Cardiac muscle cell (in vitro differentiated cells and primary cell): ENCODE measurements around the gene CUTC. TPM values are rescaled to one million over a fixed set of nuclear protein-coding genes. Genes with fewer than 3 reads are reported as not detected.

Source experiments
- DNase-seq, 2 donors: peaks; one replicate each; pipeline versions ENCODE4 v3.0.0 to v3.0.0-alpha.2; 2010 to 2017; ENCODE audit warnings: low read depth in 1 of 2, low spot score in 1 of 2
- H3K27ac ChIP-seq: fragments of 200-600 bp; sonication (generic); 2 replicates; pipeline ENCODE4 v1.5.1; 2016
- H3K27me3 ChIP-seq: fragments of 200-600 bp; sonication (generic); 2 replicates; pipeline ENCODE4 v1.6.0; 2016; ENCODE audit warnings: control low read depth
- H3K36me3 ChIP-seq: fragments of 200-600 bp; sonication (generic); 2 replicates; pipeline ENCODE4 v1.5.1; 2016; ENCODE audit warnings: control low read depth
- H3K4me1 ChIP-seq: fragments of 200-600 bp; sonication (generic); 2 replicates; pipeline ENCODE4 v1.8.1; 2017; ENCODE audit warnings: low read depth, mild to moderate bottlenecking, mixed run types
- H3K4me3 ChIP-seq: fragments of 200-600 bp; sonication (generic); 2 replicates; pipeline ENCODE4 v1.5.1; 2016; ENCODE audit warnings: mild to moderate bottlenecking
- H3K9me3 ChIP-seq: fragments of 200-600 bp; sonication (generic); 2 replicates; pipeline ENCODE4 v1.5.1; 2017; ENCODE audit warnings: low read depth, mild to moderate bottlenecking, control low read depth
- polyA plus RNA-seq: library from polyadenylated mRNA; unstranded; fragments of >200 nt; fragmentation: Nextera tagmentation; extraction: Ambion mirVana; gene quantifications from 2 replicates; pipeline ENCODE4 v1.2.1, GENCODE V29; 2016
- total RNA-seq: library from RNA; depleted of rRNA; stranded (reverse); fragments of >200 nt; gene quantifications from 2 replicates; pipeline ENCODE4 v1.2.3, GENCODE V29; 2016
- TF ChIP-seq, protein P1 (sequence below): IDR thresholded peaks from 2 replicates; pipeline ENCODE4 v1.5.1; 2012; ENCODE audit warnings: low read depth, mild to moderate bottlenecking, low read length

The CUTC gene
- total and polyA plus RNA-seq, 2 experiments from 2014 or later, result 33.7 to 52.0 TPM

DNA sequence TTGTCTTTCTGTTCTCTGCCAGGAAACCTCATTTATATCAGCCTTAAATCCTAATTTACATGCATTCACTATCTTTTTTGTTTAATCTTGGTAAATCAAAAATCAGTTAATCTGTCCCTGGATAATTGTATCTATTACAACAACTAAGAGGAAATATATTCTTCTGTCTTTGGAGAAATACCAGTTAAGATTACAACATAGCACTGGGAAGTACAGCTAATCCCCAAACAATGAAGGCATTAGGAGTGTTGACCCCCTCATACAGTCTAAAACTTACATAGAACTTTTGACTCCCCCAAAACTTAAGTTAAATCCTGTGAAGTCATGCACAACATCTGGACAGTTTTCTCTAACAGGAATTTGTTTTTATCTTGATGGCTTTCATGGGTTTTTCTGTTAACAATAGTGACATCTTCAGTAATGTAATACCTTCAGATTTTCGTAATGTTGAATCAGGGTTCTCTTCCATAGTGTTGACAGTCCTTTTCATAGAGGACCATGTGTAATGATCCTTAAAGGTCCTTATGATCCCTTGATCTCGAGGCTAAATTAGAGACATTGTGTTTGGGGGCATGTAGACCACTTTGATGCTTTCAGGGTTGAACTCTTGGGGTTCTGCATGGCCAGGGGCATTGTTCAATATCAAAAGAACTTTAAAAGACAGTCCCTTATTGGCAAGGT is 26.3 kb downstream of the CUTC start:
- TF ChIP-seq, protein P1, sequence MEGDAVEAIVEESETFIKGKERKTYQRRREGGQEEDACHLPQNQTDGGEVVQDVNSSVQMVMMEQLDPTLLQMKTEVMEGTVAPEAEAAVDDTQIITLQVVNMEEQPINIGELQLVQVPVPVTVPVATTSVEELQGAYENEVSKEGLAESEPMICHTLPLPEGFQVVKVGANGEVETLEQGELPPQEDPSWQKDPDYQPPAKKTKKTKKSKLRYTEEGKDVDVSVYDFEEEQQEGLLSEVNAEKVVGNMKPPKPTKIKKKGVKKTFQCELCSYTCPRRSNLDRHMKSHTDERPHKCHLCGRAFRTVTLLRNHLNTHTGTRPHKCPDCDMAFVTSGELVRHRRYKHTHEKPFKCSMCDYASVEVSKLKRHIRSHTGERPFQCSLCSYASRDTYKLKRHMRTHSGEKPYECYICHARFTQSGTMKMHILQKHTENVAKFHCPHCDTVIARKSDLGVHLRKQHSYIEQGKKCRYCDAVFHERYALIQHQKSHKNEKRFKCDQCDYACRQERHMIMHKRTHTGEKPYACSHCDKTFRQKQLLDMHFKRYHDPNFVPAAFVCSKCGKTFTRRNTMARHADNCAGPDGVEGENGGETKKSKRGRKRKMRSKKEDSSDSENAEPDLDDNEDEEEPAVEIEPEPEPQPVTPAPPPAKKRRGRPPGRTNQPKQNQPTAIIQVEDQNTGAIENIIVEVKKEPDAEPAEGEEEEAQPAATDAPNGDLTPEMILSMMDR, result no peak
- Histone ChIP-seq H3K9me3 (no peaks in the 10 kb centered on the region), H3K27ac (no peak overlapping the region), H3K4me1 (peaks cover 4% of the 10 kb centered on the region), H3K27me3 (no peaks in the 10 kb centered on the region), H3K4me3 (no peak overlapping the region), H3K36me3 (peaks cover 23% of the 10 kb centered on the region)
- DNase-seq, result peak in 1 of 2 donors; percentile 57

GRCh38 chr10:99760321-99760720 is 28.3 kb downstream of the CUTC start:
- no peaks in the 10 kb centered on the region for H3K27me3 ChIP-seq
- peaks cover 9% of the 10 kb centered on the region for H3K36me3 ChIP-seq
- no peak for DNase-seq
- no peaks in the 10 kb centered on the region for H3K9me3 ChIP-seq
- no peak overlapping the region for H3K4me3 ChIP-seq
- TF ChIP-seq, protein P1, result no peak
- peaks cover 4% of the 10 kb centered on the region for H3K4me1 ChIP-seq
- no peak overlapping the region for H3K27ac ChIP-seq

DNA sequence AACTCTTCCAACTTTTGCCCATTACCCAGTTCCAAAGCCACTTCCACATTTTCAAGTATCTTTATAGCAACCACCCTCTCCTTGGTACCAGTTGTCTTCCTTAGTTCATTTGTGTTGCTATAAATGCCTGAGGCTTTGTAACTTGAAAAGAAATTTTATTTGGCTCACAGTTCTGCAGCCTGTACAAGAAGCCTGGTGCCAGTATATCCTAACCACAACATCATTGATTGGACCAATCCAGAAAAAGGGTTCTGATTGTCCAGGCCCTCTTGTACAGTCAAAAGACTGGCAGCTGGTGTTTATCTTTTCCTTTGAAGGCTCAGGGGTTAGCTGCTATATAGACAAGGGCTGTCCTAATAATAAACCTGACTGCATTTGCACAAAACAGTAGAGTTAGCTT is 29.3 kb downstream of the CUTC start:
- Histone ChIP-seq H3K4me1 (peaks cover 4% of the 10 kb centered on the region), H3K27ac (no peak overlapping the region), H3K4me3 (no peak overlapping the region), H3K27me3 (no peaks in the 10 kb centered on the region), H3K9me3 (no peaks in the 10 kb centered on the region), H3K36me3 (peaks cover under 1% of the 10 kb centered on the region)
- peak in 1 of 2 donors; percentile 17 for DNase-seq
- TF ChIP-seq, protein P1, result no peak

DNA sequence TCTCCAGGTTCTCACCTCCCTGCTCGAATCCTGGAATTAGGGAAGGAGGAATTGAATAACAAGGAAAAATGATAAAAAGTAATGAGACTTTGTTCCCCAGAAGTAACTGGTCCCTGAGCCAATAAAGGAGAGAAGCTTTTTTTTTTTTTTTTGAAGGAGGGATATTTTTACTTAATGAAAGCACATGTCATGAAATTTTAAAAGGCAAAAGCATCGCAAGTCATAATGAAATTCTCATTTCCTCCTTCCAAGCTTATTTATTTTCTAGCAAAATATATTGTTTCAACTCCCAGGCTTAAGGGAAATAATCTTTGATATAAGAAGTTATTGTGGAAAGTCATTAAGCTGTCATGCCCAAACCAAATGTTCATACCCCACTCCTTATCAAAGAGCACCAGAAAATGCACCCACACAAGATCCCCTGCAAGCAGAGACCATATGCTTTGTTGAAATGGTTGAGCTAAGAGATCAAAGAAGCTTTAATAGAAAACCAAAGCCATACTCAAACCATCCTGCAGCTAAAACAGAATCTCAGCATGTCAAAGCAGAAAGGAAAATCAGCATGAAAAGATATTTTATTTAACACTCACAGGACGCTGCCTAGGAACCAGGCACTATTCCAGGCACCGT is 33.8 kb downstream of the CUTC start:
- no peak for DNase-seq
- H3K4me3 ChIP-seq, result no peak overlapping the region
- H3K27ac ChIP-seq, result no peak overlapping the region
- H3K4me1 ChIP-seq, result peaks cover 12% of the 10 kb centered on the region
- H3K36me3 ChIP-seq, result no peaks in the 10 kb centered on the region
- no peaks in the 10 kb centered on the region for H3K27me3 ChIP-seq
- H3K9me3 ChIP-seq, result no peaks in the 10 kb centered on the region
- TF ChIP-seq, protein P1, result no peak

DNA sequence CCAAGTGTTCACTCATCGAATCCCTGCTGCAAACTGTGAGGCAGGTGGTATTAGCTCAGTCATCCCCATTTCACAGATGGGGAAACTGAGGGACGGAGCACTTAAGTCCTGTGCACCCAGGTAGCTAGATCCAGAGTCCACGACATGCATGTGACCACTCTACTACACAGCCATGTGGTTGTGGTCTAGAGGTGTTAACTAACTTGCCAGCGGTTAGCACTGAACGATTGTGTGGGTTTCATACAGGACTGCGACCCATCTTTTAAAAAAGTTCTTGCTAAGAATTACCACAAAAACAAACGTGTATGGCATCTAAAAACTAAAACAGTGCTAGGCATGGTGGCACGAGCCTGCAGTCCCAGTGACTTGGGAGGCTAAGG is 34.3 kb downstream of the CUTC start:
- TF ChIP-seq, protein P1, result no peak

More for the DNA sequence above, 34.3 kb downstream of the CUTC start:
- Histone ChIP-seq H3K36me3 (no peaks in the 10 kb centered on the region), H3K27ac (no peak overlapping the region), H3K4me3 (no peak overlapping the region), H3K27me3 (no peaks in the 10 kb centered on the region), H3K4me1 (peaks cover 17% of the 10 kb centered on the region), H3K9me3 (no peaks in the 10 kb centered on the region)
- no peak for DNase-seq
